Activated naive CD8-positive, alpha-beta T cell treated with anti-CD3 and anti-CD28 coated beads for 36 hours (primary cell): ENCODE measurements around the gene ATXN2. TPM values are rescaled to one million over a fixed set of nuclear protein-coding genes. Genes with fewer than 3 reads are reported as not detected.

Experiments
- DNase-seq: peaks from one replicate; pipeline ENCODE4 v3.0.0; 2021
- H3K27ac Mint-ChIP-seq: one replicate; pipeline ENCODE4 v1.8.0; 2022; ENCODE audit warnings: mild to moderate bottlenecking, moderate library complexity, mixed read lengths
- H3K27me3 Mint-ChIP-seq: one replicate; pipeline ENCODE4 v1.8.0; 2022; ENCODE audit warnings: mild to moderate bottlenecking, mixed read lengths
- H3K36me3 Mint-ChIP-seq: one replicate; pipeline ENCODE4 v1.8.0; 2021; ENCODE audit warnings: mild to moderate bottlenecking, mixed read lengths
- H3K4me1 Mint-ChIP-seq: one replicate; pipeline ENCODE4 v1.8.0; 2021; ENCODE audit warnings: mixed read lengths
- H3K4me3 Mint-ChIP-seq: one replicate; pipeline ENCODE4 v1.8.0; 2022; ENCODE audit warnings: mild to moderate bottlenecking, moderate library complexity, mixed read lengths
- H3K9me3 Mint-ChIP-seq: one replicate; pipeline ENCODE4 v1.8.0; 2022; ENCODE audit warnings: mixed read lengths
- total RNA-seq, 2 experiments: library from RNA; stranded (reverse); gene quantifications; one replicate each; pipeline ENCODE4 v1.2.3, GENCODE V29; 2021

The ATXN2 gene
- total RNA-seq, 2 experiments from 2014 or later = 24.8 to 30.8 TPM

DNA sequence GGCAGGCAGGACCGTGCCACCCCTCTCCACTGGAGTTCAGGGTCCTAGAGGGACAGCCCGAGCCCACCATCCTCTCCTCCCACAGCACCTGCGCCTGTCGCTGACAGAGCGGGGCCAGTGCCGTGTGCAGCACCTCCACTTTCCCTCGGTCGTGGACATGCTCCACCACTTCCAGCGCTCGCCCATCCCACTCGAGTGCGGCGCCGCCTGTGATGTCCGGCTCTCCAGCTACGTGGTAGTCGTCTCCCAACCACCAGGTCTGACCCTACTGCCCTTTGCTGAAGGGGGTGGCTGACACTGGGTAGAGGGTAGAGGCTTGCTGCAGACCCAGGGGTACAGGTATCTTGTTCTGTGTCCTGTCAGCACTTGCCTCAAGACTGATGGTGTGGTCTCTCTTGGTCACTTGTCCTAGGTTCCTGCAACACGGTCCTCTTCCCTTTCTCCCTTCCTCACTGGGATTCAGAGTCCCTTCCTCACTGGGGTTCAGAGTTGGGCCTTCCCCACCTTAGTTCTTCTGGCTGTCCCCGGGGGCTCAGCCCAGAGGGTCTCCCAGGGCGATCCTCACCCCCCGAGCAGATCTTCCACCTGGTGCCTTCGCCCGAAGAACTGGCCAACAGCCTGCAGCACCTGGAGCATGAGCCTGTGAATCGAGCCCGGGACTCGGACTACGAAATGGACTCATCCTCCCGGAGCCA is 151.4 kb downstream of the ATXN2 start:
- H3K27ac Mint-ChIP-seq = peak overlapping the region; percentile 85
- DNase-seq = no peak
- H3K4me1 Mint-ChIP-seq = peaks cover 64% of the 10 kb centered on the region
- peaks cover 42% of the 10 kb centered on the region for H3K36me3 Mint-ChIP-seq
- H3K27me3 Mint-ChIP-seq = no peaks in the 10 kb centered on the region
- H3K4me3 Mint-ChIP-seq = no peak overlapping the region
- no peaks in the 10 kb centered on the region for H3K9me3 Mint-ChIP-seq

- H3K9me3 Mint-ChIP-seq = no peaks in the 10 kb centered on the region
- no peak overlapping the region for H3K4me3 Mint-ChIP-seq
- DNase-seq = no peak
- peaks cover 41% of the 10 kb centered on the region for H3K36me3 Mint-ChIP-seq
- H3K27ac Mint-ChIP-seq = peak overlapping the region; percentile 46
- H3K4me1 Mint-ChIP-seq = peaks cover 70% of the 10 kb centered on the region
- no peaks in the 10 kb centered on the region for H3K27me3 Mint-ChIP-seq
These were observed 152.2 kb downstream of the ATXN2 start for GRCh38 chr12:111446631-111447570.

DNA sequence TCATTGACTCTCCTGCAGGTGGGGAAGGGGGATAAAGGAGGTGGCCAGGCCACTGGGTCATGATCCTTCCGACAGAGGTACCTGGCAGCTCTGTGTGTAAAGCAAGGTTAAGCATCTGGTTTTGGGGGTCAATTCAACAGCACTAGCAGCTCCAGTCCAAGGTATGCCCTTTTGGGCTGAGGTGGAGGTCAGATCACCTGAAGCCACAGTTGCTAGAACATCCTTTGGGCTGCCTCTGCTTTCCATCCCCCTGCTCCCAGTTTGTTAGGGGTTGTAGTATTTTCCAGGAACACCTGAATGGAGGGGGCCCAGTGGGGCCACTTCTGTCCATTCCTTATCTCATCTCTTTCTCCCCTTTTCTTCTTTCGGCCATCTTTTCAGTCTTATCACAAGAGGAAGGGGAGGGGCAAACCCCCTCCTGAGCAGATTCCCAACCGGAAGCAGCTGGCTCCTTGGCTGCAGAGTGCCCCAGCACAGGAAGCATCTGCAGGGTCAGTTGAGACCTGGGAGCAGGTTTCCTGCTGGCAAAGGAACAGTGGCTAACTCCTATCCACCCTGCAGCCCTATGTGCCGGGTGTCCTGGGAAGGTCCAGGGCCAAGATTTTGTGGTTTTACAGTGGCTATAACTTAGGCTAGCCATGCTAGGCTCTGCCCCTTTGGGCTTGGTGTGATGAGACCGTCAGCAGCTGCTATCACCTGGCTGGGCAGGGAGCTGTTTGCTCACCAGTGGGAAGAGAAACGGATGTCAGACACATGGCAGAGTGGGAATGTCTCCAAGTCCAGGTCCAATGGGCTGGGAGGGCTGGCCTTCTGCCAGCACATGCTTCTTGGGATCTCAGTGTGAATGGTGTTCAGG is 153.2 kb downstream of the ATXN2 start:
- Mint-ChIP-seq H3K27me3 (no peaks in the 10 kb centered on the region), H3K4me1 (peaks cover 70% of the 10 kb centered on the region), H3K27ac (peak overlapping the region; percentile 70), H3K4me3 (no peak overlapping the region), H3K9me3 (no peaks in the 10 kb centered on the region), H3K36me3 (peaks cover 35% of the 10 kb centered on the region)
- no peak for DNase-seq

DNA sequence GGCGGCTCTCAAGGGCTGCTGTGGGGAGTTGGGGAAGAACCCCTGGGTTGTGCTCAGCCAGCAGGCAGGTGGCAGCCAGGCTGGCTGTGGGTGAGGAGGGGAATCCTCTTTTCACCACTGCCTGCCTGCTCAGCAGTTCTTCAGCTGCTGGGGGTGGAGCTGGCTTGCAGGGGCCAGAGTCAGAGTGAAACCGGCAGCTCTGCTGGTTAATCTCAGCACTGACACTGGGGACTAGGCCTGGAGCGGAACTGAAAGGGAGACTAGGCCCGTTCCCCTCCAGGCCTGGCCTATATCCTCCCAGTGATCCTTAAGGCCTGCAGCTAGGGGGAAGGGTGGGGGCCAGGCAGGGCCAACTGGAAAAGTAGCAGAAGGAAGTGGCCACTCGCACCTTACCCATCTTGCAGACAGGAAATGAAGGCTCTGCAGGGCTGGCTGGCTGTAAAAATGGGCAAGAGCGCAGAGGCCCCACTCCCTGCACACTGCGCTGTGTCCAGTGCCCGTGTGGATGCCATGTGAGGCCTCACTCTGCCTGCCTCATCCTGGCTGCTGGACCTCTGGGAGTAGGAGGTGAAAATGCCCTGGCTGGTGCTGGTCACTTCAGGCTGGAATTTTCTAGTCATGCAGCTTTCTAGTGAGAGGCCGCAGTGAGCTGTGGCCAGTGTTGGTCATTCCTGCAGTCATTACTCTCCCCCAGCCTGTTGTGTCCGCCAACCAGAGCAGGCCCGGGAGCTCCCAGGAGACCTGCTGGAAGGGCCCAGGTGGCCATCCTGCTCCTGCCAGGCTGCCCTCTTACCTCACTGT is 154.0 kb downstream of the ATXN2 start:
- H3K4me1 Mint-ChIP-seq = peaks cover 70% of the 10 kb centered on the region
- no peaks in the 10 kb centered on the region for H3K27me3 Mint-ChIP-seq
- H3K9me3 Mint-ChIP-seq = no peaks in the 10 kb centered on the region
- DNase-seq = peak; percentile 91
- peak overlapping the region; percentile 48 for H3K4me3 Mint-ChIP-seq
- H3K36me3 Mint-ChIP-seq = peaks cover 33% of the 10 kb centered on the region
- peak overlapping the region; percentile 88 for H3K27ac Mint-ChIP-seq

GRCh38 chr12:111444314-111444924 is 154.7 kb downstream of the ATXN2 start:
- peaks cover 32% of the 10 kb centered on the region for H3K36me3 Mint-ChIP-seq
- H3K4me1 Mint-ChIP-seq = peaks cover 73% of the 10 kb centered on the region

GRCh38 chr12:111443586-111443985 is 155.5 kb downstream of the ATXN2 start:
- Mint-ChIP-seq H3K36me3 (peaks cover 29% of the 10 kb centered on the region), H3K4me3 (no peak overlapping the region), H3K27ac (peak overlapping the region; percentile 88), H3K27me3 (no peaks in the 10 kb centered on the region), H3K9me3 (no peaks in the 10 kb centered on the region), H3K4me1 (peaks cover 72% of the 10 kb centered on the region)
- peak; percentile 49 for DNase-seq

More at GRCh38 chr12:111444314-111444924, 154.7 kb downstream of the ATXN2 start:
- Mint-ChIP-seq H3K9me3 (no peaks in the 10 kb centered on the region), H3K27ac (peak overlapping the region; percentile 88), H3K27me3 (no peaks in the 10 kb centered on the region), H3K4me3 (peak overlapping the region; percentile 48)
- DNase-seq = peak; percentile 64

GRCh38 chr12:111443086-111443485 is 156.0 kb downstream of the ATXN2 start:
- Mint-ChIP-seq H3K9me3 (no peaks in the 10 kb centered on the region), H3K36me3 (peaks cover 28% of the 10 kb centered on the region), H3K27ac (peak overlapping the region; percentile 88), H3K27me3 (no peaks in the 10 kb centered on the region), H3K4me3 (no peak overlapping the region), H3K4me1 (peaks cover 73% of the 10 kb centered on the region)
- no peak for DNase-seq

DNA sequence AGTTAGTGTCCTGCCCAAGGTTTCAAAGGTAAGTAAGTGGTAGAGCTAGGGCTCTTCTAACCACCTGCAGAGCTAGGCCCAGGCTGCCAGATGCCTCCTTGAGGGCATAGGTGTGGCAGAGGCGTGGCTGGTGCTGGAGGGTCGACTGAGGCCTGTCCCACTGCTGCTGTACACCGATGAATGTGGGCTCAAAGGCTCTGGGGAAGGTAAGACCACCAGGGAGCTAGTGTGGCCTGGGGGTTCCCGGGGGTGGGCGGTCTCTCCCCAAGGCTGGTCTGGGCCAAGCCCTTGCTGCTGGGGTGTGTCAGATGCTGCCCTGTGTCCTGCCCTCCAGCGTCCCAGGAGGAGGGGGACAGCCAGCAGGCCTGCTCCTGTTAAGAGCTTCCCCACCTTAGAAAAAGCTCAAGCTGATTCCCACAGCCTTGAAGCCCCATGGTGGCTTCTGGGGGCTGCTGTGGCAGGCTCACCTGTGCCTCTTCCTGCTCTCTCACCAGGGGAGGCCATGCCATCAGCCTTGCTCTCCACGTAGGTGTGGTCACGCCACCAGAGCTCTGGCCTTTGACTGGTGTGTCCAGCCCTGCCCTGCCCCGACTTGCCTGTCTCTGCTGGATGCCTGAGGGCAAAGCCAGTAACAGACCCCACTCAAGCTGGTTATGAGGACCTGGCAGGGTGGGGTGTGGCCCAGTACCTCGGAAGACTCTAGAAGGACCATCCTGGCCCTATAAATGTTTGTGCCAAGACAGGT is 156.6 kb downstream of the ATXN2 start:
- DNase-seq = no peak
- peaks cover 25% of the 10 kb centered on the region for H3K36me3 Mint-ChIP-seq
- no peaks in the 10 kb centered on the region for H3K27me3 Mint-ChIP-seq
- H3K4me3 Mint-ChIP-seq = no peak overlapping the region
- H3K4me1 Mint-ChIP-seq = peaks cover 78% of the 10 kb centered on the region
- H3K27ac Mint-ChIP-seq = peak overlapping the region; percentile 88
- no peaks in the 10 kb centered on the region for H3K9me3 Mint-ChIP-seq

DNA sequence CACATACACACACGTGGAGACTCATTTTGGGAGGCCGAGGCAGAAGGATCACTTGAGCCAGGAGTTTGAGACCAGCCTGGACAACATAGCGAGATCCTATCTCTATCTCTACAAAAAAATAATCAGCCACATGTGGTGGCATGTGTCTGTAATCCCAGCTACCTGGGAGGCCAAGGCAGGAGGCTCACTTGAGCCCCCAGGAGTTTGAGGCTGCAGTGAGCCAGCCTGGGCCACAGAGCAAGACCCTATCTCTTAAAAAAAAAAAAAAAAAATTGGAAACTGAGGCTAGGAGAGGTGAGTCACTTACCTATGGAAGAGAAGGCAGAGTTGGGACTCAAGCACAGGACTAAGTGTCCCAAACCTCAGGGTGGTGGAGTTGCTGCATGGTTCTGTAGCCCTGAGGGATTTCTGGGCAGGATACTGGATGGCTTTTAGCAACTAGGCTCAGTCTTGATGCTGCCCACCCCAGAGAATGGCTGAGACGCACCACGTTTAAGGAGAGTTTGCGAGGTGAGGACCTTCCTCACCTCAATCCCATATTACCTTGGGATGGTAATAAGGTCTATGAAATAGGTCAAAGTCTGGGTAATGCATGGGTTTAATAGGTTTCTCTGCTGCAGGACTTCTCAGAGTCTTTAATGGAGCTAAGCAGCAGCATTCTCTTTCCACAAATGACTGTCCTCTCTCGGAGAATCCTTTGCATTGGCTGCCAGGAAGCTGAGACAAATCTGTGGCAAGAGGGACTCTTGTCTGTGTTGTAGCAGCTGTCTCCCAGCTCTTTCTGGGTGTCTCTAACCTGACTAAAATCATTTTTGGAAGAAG is 157.8 kb downstream of the ATXN2 start:
- peaks cover 25% of the 10 kb centered on the region for H3K36me3 Mint-ChIP-seq
- no peak overlapping the region for H3K4me3 Mint-ChIP-seq
- peak overlapping the region; percentile 25 for H3K27ac Mint-ChIP-seq
- no peak for DNase-seq
- H3K4me1 Mint-ChIP-seq = peaks cover 89% of the 10 kb centered on the region
- no peaks in the 10 kb centered on the region for H3K9me3 Mint-ChIP-seq
- H3K27me3 Mint-ChIP-seq = no peaks in the 10 kb centered on the region

DNA sequence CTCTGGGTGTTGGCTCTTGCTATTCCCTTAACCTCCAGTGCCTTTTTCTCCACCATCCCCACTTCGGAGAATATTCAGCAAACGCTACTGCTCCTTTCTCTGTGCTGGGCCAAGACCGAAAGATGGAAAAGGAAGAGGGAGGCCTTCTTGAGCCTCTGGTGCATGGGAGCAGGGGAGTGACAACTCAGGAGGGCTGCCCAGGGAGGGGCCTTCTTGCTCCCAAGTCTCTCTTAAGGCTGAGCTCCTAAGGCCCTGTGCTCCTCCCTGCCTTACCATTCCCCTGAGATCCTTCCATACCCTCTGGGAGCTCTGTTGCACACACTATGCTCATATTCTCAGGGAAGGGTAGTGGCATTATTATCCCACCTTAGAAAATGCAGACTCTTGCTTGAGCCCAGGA is 158.5 kb downstream of the ATXN2 start:
- Mint-ChIP-seq H3K36me3 (peaks cover 28% of the 10 kb centered on the region), H3K27ac (peak overlapping the region; percentile 54), H3K27me3 (no peaks in the 10 kb centered on the region), H3K9me3 (no peaks in the 10 kb centered on the region), H3K4me3 (no peak overlapping the region), H3K4me1 (peaks cover 91% of the 10 kb centered on the region)
- DNase-seq = no peak

- Mint-ChIP-seq H3K36me3 (peaks cover 29% of the 10 kb centered on the region), H3K27ac (peak overlapping the region; percentile 54)
These were observed 159.0 kb downstream of the ATXN2 start for GRCh38 chr12:111440152-111440551.

GRCh38 chr12:111439657-111440151 is 159.4 kb downstream of the ATXN2 start:
- Mint-ChIP-seq H3K27me3 (no peaks in the 10 kb centered on the region), H3K27ac (no peak overlapping the region), H3K9me3 (no peaks in the 10 kb centered on the region), H3K4me1 (peaks cover 91% of the 10 kb centered on the region), H3K36me3 (peaks cover 26% of the 10 kb centered on the region), H3K4me3 (no peak overlapping the region)
- no peak for DNase-seq

More at GRCh38 chr12:111440152-111440551, 159.0 kb downstream of the ATXN2 start:
- Mint-ChIP-seq H3K4me3 (no peak overlapping the region), H3K4me1 (peaks cover 91% of the 10 kb centered on the region), H3K27me3 (no peaks in the 10 kb centered on the region), H3K9me3 (no peaks in the 10 kb centered on the region)
- DNase-seq = no peak
